SHP77 treated with DMSO at 0.1 percent for 48 hours (cell line): ENCODE data around the gene ECHS1.
"Not testable (repeated sequence)": the region's sequence is repeated elsewhere in the genome, so short reads cannot be mapped to it uniquely, and the experiment has no call there.

ENCODE experiments used
- DNase-seq: peaks from one replicate; lab custom pipeline; 2025; lab: John Stamatoyannopoulos, UW

ECHS1 gene

GRCh38 chr10:133399123-133399601 is 26.0 kb upstream of the ECHS1 start:
- no peak for DNase-seq

- DNase-seq, result no peak
These were observed 24.8 kb upstream of the ECHS1 start for GRCh38 chr10:133397938-133398337.

- DNase-seq, result no peak
These were observed 23.0 kb upstream of the ECHS1 start for GRCh38 chr10:133396035-133396624.

- no peak for DNase-seq
These were observed 21.7 kb upstream of the ECHS1 start for GRCh38 chr10:133394801-133395221.

GRCh38 chr10:133394064-133394663 is 21.0 kb upstream of the ECHS1 start, which contains the start of gene MTG1:
Gene MTG1 (plus strand): TSS chr10:133394157. CDS start chr10:133394221, 64 bp downstream.
- peak; percentile 62 for DNase-seq

- DNase-seq, result no peak
These were observed 20.4 kb upstream of the ECHS1 start for GRCh38 chr10:133393401-133394063.

- no peak for DNase-seq
These were observed 18.8 kb upstream of the ECHS1 start for GRCh38 chr10:133391761-133392518.

- no peak for DNase-seq
These were observed 18.1 kb upstream of the ECHS1 start for GRCh38 chr10:133391249-133391635.

GRCh38 chr10:133390597-133391248 is 17.6 kb upstream of the ECHS1 start:
- DNase-seq, result no peak

- no peak for DNase-seq
These were observed 16.0 kb upstream of the ECHS1 start for GRCh38 chr10:133388973-133389818.

- no peak for DNase-seq
These were observed 15.2 kb upstream of the ECHS1 start for GRCh38 chr10:133388236-133388972.

GRCh38 chr10:133386951-133387350 is 13.8 kb upstream of the ECHS1 start:
- not testable (repeated sequence) for DNase-seq

GRCh38 chr10:133385214-133385613 is 12.1 kb upstream of the ECHS1 start:
- DNase-seq, result no peak

- no peak for DNase-seq
These were observed 10.9 kb upstream of the ECHS1 start for GRCh38 chr10:133384071-133384470.

GRCh38 chr10:133383551-133383950 is 10.4 kb upstream of the ECHS1 start:
- no peak for DNase-seq

- DNase-seq, result no peak
These were observed 7.9 kb upstream of the ECHS1 start for GRCh38 chr10:133381036-133381435.

- DNase-seq, result no peak
These were observed 6.9 kb upstream of the ECHS1 start for GRCh38 chr10:133379801-133380666.

GRCh38 chr10:133379152-133379800 is 6.1 kb upstream of the ECHS1 start, which contains the start of gene PAOX:
Gene PAOX (plus strand): TSS chr10:133379262. CDS start chr10:133379317, 55 bp downstream.
- no peak for DNase-seq
